Measurements from ENCODE around the gene HNRNPA1. TPM values are rescaled to one million over a fixed set of nuclear protein-coding genes. Genes with fewer than 3 reads are reported as not detected.

HNRNPA1 gene
- total RNA-seq, 1 experiment from 2014 or later: 1,116 TPM

GRCh38 chr12:54294152-54294952 is 13.8 kb downstream of the HNRNPA1 start:
- intact Hi-C loops (cut with micrococcal nuclease; ENCODE audit: unreplicated experiment): loop anchor here (1.0 to 2.0 kb wide), 2 partner anchors 30 to 64 kb away; no protein-coding TSS in a partner anchor
- H3K4me1 ChIP-seq (replicated peaks; ENCODE audit: insufficient read depth): peaks cover under 1% of the 10 kb centered on the region; the same call in 1 of the 2 replicates
- no peaks in the 10 kb centered on the region for H3K9me3 ChIP-seq (ENCODE audit: insufficient read depth, low read depth)
- no peaks in the 10 kb centered on the region for H4K20me1 ChIP-seq (ENCODE audit: insufficient read depth)
- H3K27ac ChIP-seq: no peak overlapping the region
- peak in 1 of 2 experiments; percentile 54 for DNase-seq
- peaks cover 25% of the 10 kb centered on the region for H3F3A ChIP-seq (ENCODE audit: insufficient read depth, low read depth)
- no peak overlapping the region for H3K4me2 ChIP-seq
- TF ChIP-seq CTCF (conservative IDR thresholded peaks at IDR 0.05): peak; percentile 93
- no peak for TF ChIP-seq EZH2 (IDR thresholded peaks at IDR 0.05; ENCODE audit: low read depth)
- POLR2A ChIA-PET (ENCODE audit: unreplicated experiment): no interaction called here
- H3K79me2 ChIP-seq (ENCODE audit: low read depth): no peaks in the 10 kb centered on the region
- no peaks in the 10 kb centered on the region for H3K36me3 ChIP-seq (ENCODE audit: low read depth)
- CTCF ChIA-PET: interaction anchor here (0.6 to 3.7 kb wide), 3 partner anchors 30 to 114 kb away, joined by 3 to 33 read pairs (median 10); partner anchors contain the start of gene COPZ1
- H3K27me3 ChIP-seq (ENCODE audit: insufficient read depth, low read depth): no peaks in the 10 kb centered on the region
- H2AFZ ChIP-seq: no peak overlapping the region
- no peaks in the 10 kb centered on the region for H3K9me2 ChIP-seq (ENCODE audit: insufficient read depth)
- BruUV-seq (replicated peaks): no TSS peak
- no peak overlapping the region for H3K4me3 ChIP-seq

GRCh38 chr12:54294953-54295566 is 14.5 kb downstream of the HNRNPA1 start:
- ChIA-PET CTCF (interaction anchor here (3.7 kb wide), 1 partner anchor 30 kb away, joined by 33 read pairs; the partner anchor contains the start of gene COPZ1), POLR2A (ENCODE audit: unreplicated experiment) (no interaction called here)
- no TSS peak for BruUV-seq (replicated peaks)

More at GRCh38 chr12:54294953-54295566, 14.5 kb downstream of the HNRNPA1 start:
- H3K4me3 ChIP-seq: no peak overlapping the region
- H3K9me3 ChIP-seq (ENCODE audit: insufficient read depth, low read depth): no peaks in the 10 kb centered on the region
- peaks cover 8% of the 10 kb centered on the region for H3K4me1 ChIP-seq (replicated peaks; ENCODE audit: insufficient read depth)
- H3K79me2 ChIP-seq (ENCODE audit: low read depth): no peaks in the 10 kb centered on the region
- peaks cover 25% of the 10 kb centered on the region for H3F3A ChIP-seq (ENCODE audit: insufficient read depth, low read depth)
- H3K36me3 ChIP-seq (ENCODE audit: low read depth): no peaks in the 10 kb centered on the region
- H3K9me2 ChIP-seq (ENCODE audit: insufficient read depth): no peaks in the 10 kb centered on the region
- H3K4me2 ChIP-seq: no peak overlapping the region
- no peaks in the 10 kb centered on the region for H4K20me1 ChIP-seq (ENCODE audit: insufficient read depth)
- H2AFZ ChIP-seq: no peak overlapping the region
- no peak for DNase-seq
- intact Hi-C loops (cut with micrococcal nuclease; ENCODE audit: unreplicated experiment): loop anchor here (1.0 to 2.0 kb wide), 2 partner anchors 29 to 64 kb away; no protein-coding TSS in a partner anchor
- no peaks in the 10 kb centered on the region for H3K27me3 ChIP-seq (ENCODE audit: insufficient read depth, low read depth)
- no peak for TF ChIP-seq EZH2 (IDR thresholded peaks at IDR 0.05; ENCODE audit: low read depth)
- TF ChIP-seq CTCF (conservative IDR thresholded peaks at IDR 0.05): no peak
- no peak overlapping the region for H3K27ac ChIP-seq
